ENCODE measurements around the gene APH1B. TPM values are rescaled to one million over a fixed set of nuclear protein-coding genes. Genes with fewer than 3 reads are reported as not detected.

Gene APH1B
- total RNA-seq, 4 donors from 2014 or later, result 22.9 to 35.3 (median 27.8) TPM

GRCh38 chr15:63243776-63244175 is 33.6 kb upstream of the APH1B start:
- Histone ChIP-seq H3K27ac (no peak overlapping the region), H3K27me3 (no peaks in the 10 kb centered on the region), H3K9me3 (no peaks in the 10 kb centered on the region), H3K36me3 (no peaks in the 10 kb centered on the region), H3K4me1 (peaks cover 13% of the 10 kb centered on the region in 2 donors), H3K4me3 (replicated peaks in 1 of 3) (no peak overlapping the region)
- no peak for DNase-seq
- TF ChIP-seq POLR2A (IDR thresholded peaks at IDR 0.05), result no peak
- TF ChIP-seq CTCF (IDR thresholded peaks at IDR 0.05), result no peak
- intact Hi-C loops (cut with DNase I), result no loop called here
- 73 to 91% methylated on average over 1 of the region's 1 CpG for WGBS, 2 donors

- WGBS, 2 donors, result 58 to 65% methylated on average over 4 of the region's 4 CpGs
- intact Hi-C loops (cut with DNase I), result no loop called here
- no peak for DNase-seq
- Histone ChIP-seq H3K36me3 (no peaks in the 10 kb centered on the region), H3K4me3 (replicated peaks in 1 of 3) (no peak overlapping the region), H3K4me1 (peaks cover 13 to 19% of the 10 kb centered on the region in 2 donors), H3K9me3 (no peaks in the 10 kb centered on the region), H3K27me3 (no peaks in the 10 kb centered on the region), H3K27ac (peak overlapping the region in 1 of 3 donors; percentile 31)
- TF ChIP-seq CTCF (IDR thresholded peaks at IDR 0.05) (no peak), POLR2A (IDR thresholded peaks at IDR 0.05) (no peak)
Observed at GRCh38 chr15:63244399-63244798, 33.0 kb upstream of the APH1B start.

GRCh38 chr15:63244976-63245645 is 32.3 kb upstream of the APH1B start:
- peak overlapping the region in 1 of 3 donors; percentile 31 for H3K27ac ChIP-seq
- TF ChIP-seq POLR2A (IDR thresholded peaks at IDR 0.05) (no peak), CTCF (IDR thresholded peaks at IDR 0.05) (no peak)
- H3K27me3 ChIP-seq, result no peaks in the 10 kb centered on the region
- H3K4me1 ChIP-seq, result peaks cover 6 to 14% of the 10 kb centered on the region in 2 donors
- 64 to 82% methylated on average over 5 of the region's 5 CpGs for WGBS, 2 donors
- intact Hi-C loops (cut with DNase I), result no loop called here
- H3K9me3 ChIP-seq, result no peaks in the 10 kb centered on the region
- H3K4me3 ChIP-seq (replicated peaks in 1 of 3), result no peak overlapping the region
- DNase-seq, result no peak
- H3K36me3 ChIP-seq, result no peaks in the 10 kb centered on the region

- intact Hi-C loops (cut with DNase I), result no loop called here
- no peak overlapping the region for H3K4me3 ChIP-seq (replicated peaks in 1 of 3)
- H3K27ac ChIP-seq, result no peak overlapping the region
- H3K36me3 ChIP-seq, result no peaks in the 10 kb centered on the region
- H3K4me1 ChIP-seq, result peaks cover 0 to 9% of the 10 kb centered on the region in 2 donors
- 75 to 85% methylated on average over 5 of the region's 5 CpGs for WGBS, 2 donors
- TF ChIP-seq CTCF (IDR thresholded peaks at IDR 0.05) (no peak), POLR2A (IDR thresholded peaks at IDR 0.05) (no peak)
- no peak for DNase-seq
- H3K9me3 ChIP-seq, result no peaks in the 10 kb centered on the region
- no peaks in the 10 kb centered on the region for H3K27me3 ChIP-seq
Observed at GRCh38 chr15:63246691-63247469, 30.5 kb upstream of the APH1B start.

Data from thyroid gland (tissue), 4 donors.